TTC549 (cell line): ENCODE measurements around the gene CRYBA4.

Experiments
- FAIRE-seq: peaks from 2 replicates; lab custom pipeline; 2012; peaks lifted over from hg19 to GRCh38; lab: Jason Lieb, UNC

The CRYBA4 gene

GRCh38 chr22:26629988-26630761 lies 8.4 kb downstream of the CRYBA4 start:
- no peak for FAIRE-seq

DNA sequence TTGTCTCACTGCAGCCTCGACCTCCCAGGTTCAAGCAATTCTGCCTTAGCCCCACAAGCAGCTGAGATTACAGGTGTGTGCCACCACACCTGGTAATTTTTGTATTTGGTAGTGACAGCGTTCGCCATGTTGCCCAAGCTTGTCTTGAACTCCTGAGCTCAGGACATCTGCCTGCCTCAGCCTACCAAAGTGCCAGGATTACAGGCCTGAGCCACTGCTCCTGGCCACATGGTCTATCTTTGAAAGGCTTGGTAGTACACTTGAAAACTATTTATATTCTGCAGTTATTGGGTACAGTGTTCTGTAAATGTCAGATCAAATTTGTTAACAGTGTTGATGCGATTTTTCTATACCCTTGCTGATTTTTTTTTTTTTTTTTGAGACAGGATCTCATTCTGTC lies 9.5 kb downstream of the CRYBA4 start:
- FAIRE-seq: no peak

DNA sequence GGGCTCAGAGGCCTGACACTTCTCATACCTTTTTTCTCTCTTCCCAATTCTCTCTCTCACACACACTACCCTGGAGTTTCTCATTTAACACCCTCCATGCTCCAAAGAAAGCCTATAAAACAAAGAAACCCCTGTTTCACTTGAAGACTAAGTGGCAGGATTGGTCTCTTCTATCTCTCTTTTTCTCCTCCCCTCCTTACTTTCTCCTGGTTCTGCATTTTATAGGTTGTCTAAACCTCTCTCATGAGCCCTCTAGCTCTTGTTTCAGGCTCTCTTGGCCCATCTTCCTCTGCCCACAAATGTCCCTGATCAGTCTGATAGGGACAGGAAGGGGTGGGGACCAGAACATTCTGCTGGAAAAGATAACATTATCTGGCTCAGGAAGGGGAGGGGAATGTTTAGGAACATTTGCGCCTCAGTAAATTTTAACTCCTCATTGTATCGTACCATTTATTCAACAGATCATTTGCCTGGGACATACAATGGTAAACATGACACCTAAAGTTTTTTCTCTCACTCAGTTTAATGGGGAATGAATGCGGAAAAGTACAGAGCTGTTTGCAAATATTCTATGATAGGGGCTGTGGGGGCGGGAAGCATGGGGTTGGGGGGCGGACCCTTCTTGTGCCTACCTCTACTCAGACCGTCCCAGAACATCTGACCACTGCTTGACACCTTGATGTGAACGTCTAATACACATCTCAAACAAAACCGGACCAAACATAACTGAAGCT lies 10.8 kb downstream of the CRYBA4 start:
- no peak for FAIRE-seq

DNA sequence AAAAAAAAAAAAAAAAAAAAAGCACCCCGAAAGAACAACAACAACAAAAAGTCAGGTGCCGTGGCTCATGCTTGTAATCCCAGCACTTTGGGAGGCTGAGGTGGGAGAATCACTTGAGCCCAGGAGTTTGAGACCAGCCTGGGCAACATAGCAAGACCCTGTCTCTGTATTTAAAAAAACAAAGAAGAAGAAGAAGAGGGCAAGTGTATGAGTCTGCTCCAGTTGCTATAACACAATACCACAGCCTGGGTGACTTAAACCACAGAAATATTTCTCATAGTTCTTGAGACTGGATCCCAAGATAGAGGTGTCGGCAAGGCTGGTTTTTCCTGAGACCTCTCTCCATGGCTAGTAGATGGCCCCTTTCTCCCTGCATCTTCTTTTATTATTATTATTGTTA lies 12.4 kb downstream of the CRYBA4 start:
- FAIRE-seq: no peak

- FAIRE-seq: no peak
These were observed 13.4 kb downstream of the CRYBA4 start for GRCh38 chr22:26635117-26635516.

DNA sequence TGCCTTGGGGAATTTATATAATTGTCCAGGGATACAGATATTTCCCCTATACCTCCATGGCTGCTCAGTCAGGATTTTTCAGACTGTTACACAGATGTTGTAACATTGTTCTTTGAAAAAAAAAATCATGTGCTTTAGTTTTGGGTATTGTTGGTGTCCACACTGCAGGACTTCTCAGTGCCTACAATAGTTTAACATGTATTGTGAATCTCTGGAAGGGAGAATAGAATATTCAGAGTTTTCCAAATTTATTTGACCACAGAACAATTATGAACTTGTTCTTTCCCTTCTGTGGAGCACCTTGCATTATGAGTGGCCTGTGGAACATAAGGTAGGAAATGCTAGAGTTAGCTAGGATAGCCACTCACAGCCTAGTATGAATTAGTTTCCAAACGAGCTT lies 14.5 kb downstream of the CRYBA4 start:
- no peak for FAIRE-seq

GRCh38 chr22:26642465-26643417 lies 21.0 kb downstream of the CRYBA4 start:
- no peak for FAIRE-seq

GRCh38 chr22:26643418-26644100 lies 21.8 kb downstream of the CRYBA4 start:
- FAIRE-seq: no peak

GRCh38 chr22:26646158-26646557 lies 24.4 kb downstream of the CRYBA4 start:
- FAIRE-seq: no peak

DNA sequence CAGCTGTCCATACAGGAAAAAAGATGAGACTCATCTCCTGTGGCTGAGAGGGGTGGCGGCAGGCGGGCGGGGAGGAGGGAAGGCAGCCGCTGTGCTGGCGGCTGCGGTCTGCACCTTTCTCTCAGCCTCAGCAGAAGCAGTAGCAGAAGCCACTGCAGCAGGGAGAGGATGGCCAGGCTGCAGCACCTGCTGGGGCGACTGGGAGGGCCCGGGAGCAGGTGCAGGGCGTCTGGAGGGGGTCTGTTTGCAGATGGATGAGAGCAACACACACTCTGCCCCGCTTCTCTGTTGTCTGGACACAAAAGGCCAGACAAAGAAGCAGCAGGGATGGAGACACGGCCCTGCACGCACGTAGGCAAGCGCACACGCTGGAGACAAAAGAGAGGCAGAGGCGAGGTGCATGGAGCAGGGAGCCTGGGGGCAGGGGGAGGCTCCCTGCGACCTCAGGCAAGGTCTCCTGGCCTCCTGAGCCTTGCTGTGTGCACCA lies 26.3 kb downstream of the CRYBA4 start:
- FAIRE-seq: no peak

GRCh38 chr22:26648528-26649388 lies 27.0 kb downstream of the CRYBA4 start:
- FAIRE-seq: no peak

DNA sequence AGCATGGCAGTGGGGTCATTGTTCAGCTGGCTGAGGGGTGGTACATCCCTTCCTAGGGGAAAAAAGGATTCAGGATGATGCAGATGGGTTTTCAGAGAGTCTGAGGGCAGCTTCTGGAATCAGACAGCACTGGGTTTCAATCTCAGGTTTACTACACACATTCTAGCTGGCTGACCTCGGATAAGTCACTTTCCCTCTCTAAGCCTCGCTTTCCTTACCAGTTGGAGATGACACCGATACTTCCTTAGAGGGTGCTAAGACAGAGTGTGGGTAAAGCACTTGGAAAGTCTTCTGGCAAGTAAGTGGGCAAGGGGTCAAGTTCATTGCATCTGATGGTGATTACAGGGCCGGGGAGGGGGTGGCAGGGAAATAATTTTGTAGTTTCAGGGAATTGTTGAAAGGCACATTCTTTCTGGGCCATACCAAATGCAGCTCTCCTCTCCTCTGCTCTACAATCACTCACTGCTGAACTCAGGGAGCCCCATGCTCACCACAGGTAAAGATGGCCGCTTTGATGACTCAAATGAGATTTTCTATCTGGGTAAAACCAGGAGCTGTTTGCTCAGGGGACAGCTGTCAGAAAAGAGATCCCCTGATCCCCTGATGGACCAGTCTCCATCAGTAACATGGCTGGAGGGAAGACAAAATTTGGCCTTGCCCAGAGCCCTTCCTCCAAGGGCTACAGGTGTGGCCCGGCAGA lies 29.1 kb downstream of the CRYBA4 start:
- FAIRE-seq: no peak

- no peak for FAIRE-seq
These were observed 30.1 kb downstream of the CRYBA4 start for GRCh38 chr22:26651815-26652214.

DNA sequence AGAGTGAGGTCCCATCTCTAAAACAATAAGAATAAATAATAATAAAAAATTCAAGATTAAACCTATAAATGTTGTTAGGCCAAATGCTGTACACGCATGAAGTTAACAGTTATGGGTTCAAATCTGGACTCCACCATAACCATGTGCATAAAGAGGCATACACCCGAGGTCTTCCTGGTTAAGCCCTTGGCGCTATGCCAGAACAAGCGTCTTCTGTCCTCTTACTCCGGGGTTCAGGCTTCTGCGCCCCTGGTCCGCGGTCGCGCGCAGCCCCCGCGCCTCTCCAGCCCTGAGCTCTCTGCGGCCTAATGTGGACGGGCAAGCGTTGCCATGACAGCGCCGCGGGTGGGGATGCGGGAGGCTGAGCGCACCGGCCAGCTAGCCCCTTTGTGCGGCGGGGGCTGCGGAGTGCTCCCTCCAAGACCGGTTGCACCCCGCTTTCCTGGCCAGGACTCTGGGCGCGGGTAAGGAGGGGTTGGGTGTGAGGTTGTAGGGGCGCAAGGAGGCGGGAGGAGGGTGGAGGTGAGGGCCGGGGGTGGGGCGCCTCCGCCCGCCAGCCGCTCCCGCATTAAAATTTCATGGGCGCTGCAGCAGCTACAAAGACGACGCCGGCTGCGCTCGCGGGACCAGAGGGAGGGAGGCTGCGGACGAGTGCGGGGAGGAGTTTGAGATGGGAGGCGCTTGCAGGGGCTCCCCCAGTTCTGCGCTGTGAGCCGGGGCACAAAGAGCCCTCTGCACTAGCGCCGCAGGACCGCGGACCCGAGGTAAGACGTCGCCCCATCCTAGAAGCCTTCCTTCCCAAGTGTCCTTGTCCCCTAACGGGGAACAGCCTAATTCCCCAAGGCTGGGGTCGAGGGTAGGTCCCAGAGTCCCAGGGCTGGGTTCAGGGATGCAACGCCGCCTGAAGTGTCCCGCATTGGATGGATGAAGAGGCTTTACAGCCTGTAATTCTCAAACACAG lies 35.4 kb downstream of the CRYBA4 start, which contains the start of gene MIAT:
MIAT (plus strand) TSS at position 698 of the 961 bp plus-strand sequence.
- FAIRE-seq: no peak

DNA sequence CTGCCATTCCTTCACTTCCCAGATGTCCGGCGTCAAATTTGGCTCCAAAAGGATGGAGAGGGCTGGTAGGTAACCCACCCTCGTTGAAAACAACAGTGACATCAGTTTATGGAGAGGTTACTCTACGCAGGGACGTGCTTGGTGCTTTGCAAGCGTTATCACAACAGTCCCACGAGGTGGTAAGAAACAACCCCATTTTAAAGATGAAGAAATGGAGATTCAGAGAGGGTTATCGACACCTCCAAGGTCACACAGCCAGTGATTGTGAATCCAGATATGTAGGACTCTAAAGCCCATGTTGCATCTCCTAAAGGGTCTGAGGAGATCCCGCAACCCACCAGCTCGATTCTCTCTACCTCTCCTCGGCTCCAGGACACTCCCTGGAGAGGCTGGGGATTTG lies 36.4 kb downstream of the CRYBA4 start:
- no peak for FAIRE-seq

- FAIRE-seq: no peak
These were observed 37.1 kb downstream of the CRYBA4 start for GRCh38 chr22:26658671-26659478.

- FAIRE-seq: no peak
These were observed 38.6 kb downstream of the CRYBA4 start for GRCh38 chr22:26660356-26660755.

GRCh38 chr22:26660961-26661578 lies 39.3 kb downstream of the CRYBA4 start:
- no peak for FAIRE-seq
